ENCODE data around the gene TDRD7.

- TF ChIP-seq CTCF (IDR thresholded peaks at IDR 0.05): peak; percentile 98 to 100 (median 99)
- no peak for TF ChIP-seq POLR2A (IDR thresholded peaks at IDR 0.05)
Observed at GRCh38 chr9:97411789-97412625, at the start of gene TDRD7.
